Measurements from ENCODE around the gene ADGRG4. TPM values are rescaled to one million over a fixed set of nuclear protein-coding genes. Genes with fewer than 3 reads are reported as not detected.

ADGRG4 gene
- polyA plus RNA-seq, 3 donors, result not detected

DNA sequence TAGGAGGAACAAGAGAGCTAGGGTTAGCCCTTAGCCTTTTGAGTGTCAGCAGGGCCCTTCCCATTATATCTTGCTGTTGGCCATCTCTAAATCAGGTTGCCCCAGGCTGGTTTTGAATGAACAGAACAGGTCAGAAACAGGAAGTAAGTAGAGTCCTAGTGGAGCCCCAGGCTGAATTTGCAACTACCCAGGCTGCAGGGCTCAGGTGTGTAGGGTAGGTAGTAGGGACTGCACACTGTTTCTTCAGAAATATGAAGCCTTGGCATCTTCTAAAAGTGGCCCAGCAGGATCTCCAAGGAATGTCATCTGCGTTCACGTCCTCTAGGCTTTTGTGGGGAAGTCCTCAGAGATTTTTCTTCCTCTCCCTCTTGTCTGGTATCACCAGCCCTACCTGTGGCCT, 90.2 kb downstream of the ADGRG4 start:
- no peak overlapping the region for H3K27ac ChIP-seq (ENCODE audit: low read depth in 1 of 2, low read length in 2 of 2)
- Mint-ChIP-seq H3K27ac (peak overlapping the region in 2 of 7 donors; percentile 6 to 20), H3K27me3 (ENCODE audit: low read depth in 3 of 3) (peaks cover 0 to 4% (median 0%) of the 10 kb centered on the region in 3 donors), H3K4me1 (peaks cover 11% of the 10 kb centered on the region), H3K36me3 (no peaks in the 10 kb centered on the region), H3K9me3 (peaks cover 0 to 4% (median 0%) of the 10 kb centered on the region in 7 donors), H3K4me3 (no peak overlapping the region)
- 100% methylated on average over 2 of the region's 2 CpGs for WGBS (ENCODE audit: insufficient coverage)
- intact Hi-C loops (cut with micrococcal nuclease), result no loop called here
- no peaks in the 10 kb centered on the region for H3K79me2 ChIP-seq (ENCODE audit: insufficient read depth, low read length)
- H4K20me1 ChIP-seq (ENCODE audit: insufficient read depth, low read length), result no peaks in the 10 kb centered on the region
- no peaks in the 10 kb centered on the region for H3K9me3 ChIP-seq (replicated peaks in 1 of 2; ENCODE audit: control insufficient read depth in 1 of 2, insufficient read depth in 1 of 2, low read length in 2 of 2)
- no peak for DNase-seq
- H3K36me3 ChIP-seq (replicated peaks in 1 of 2; ENCODE audit: control insufficient read depth in 1 of 2, insufficient read depth in 2 of 2, low read length in 2 of 2), result no peaks in the 10 kb centered on the region
- TF ChIP-seq, protein P1, sequence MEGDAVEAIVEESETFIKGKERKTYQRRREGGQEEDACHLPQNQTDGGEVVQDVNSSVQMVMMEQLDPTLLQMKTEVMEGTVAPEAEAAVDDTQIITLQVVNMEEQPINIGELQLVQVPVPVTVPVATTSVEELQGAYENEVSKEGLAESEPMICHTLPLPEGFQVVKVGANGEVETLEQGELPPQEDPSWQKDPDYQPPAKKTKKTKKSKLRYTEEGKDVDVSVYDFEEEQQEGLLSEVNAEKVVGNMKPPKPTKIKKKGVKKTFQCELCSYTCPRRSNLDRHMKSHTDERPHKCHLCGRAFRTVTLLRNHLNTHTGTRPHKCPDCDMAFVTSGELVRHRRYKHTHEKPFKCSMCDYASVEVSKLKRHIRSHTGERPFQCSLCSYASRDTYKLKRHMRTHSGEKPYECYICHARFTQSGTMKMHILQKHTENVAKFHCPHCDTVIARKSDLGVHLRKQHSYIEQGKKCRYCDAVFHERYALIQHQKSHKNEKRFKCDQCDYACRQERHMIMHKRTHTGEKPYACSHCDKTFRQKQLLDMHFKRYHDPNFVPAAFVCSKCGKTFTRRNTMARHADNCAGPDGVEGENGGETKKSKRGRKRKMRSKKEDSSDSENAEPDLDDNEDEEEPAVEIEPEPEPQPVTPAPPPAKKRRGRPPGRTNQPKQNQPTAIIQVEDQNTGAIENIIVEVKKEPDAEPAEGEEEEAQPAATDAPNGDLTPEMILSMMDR (IDR thresholded peaks at IDR 0.05), result no peak
- H3K4me1 ChIP-seq (ENCODE audit: control insufficient read depth in 1 of 2, insufficient read depth in 2 of 2, low read length in 2 of 2), result peaks cover 0 to 7% of the 10 kb centered on the region in 2 donors
- H3K4me2 ChIP-seq (replicated peaks; ENCODE audit: extremely low read depth, low read length, poor library complexity, severe bottlenecking), result no peak overlapping the region
- no peaks in the 10 kb centered on the region for H3K27me3 ChIP-seq (ENCODE audit: control insufficient read depth in 2 of 2, insufficient read depth in 2 of 2, low read length in 2 of 2)
- no peak overlapping the region for H3K4me3 ChIP-seq (replicated peaks in 1 of 3; ENCODE audit: low read depth in 2 of 3, low read length in 3 of 3)
- peak overlapping the region; percentile 12 for H2AFZ ChIP-seq (ENCODE audit: insufficient read depth, low read depth, low read length, poor library complexity, severe bottlenecking)
- H3K9ac ChIP-seq (ENCODE audit: insufficient read depth, low read length, poor library complexity, severe bottlenecking), result no peak overlapping the region

DNA sequence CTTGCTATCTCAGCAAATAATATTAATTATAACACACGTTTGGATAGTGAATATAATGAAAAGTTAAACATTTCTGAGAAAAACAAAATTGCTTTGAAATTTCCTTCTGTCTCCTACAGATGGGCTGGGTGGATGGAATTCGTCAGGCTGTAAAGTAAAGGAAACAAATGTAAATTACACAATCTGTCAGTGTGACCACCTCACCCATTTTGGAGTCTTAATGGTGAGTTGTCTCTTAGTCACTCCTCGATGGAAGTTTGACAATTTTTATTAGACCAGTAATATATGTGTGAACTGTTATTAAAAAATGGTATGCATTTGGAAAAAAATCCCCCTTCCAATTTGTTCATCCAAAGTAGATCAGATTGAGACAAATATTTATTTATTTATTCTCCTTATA, 94.5 kb downstream of the ADGRG4 start:
- H3K4me2 ChIP-seq (replicated peaks; ENCODE audit: extremely low read depth, low read length, poor library complexity, severe bottlenecking), result no peak overlapping the region
- no peak overlapping the region for H3K27ac Mint-ChIP-seq

More for the DNA sequence above, 94.5 kb downstream of the ADGRG4 start:
- intact Hi-C loops (cut with micrococcal nuclease), result no loop called here
- no peak overlapping the region for H3K4me3 ChIP-seq (replicated peaks in 1 of 3; ENCODE audit: low read depth in 2 of 3, low read length in 3 of 3)
- H4K20me1 ChIP-seq (ENCODE audit: insufficient read depth, low read length), result no peaks in the 10 kb centered on the region
- DNase-seq, result no peak
- H3K4me3 Mint-ChIP-seq, result no peak overlapping the region
- peaks cover 10% of the 10 kb centered on the region for H3K4me1 Mint-ChIP-seq
- TF ChIP-seq, protein P1 (IDR thresholded peaks at IDR 0.05), result no peak
- no peak overlapping the region for H3K27ac ChIP-seq (ENCODE audit: low read depth in 1 of 2, low read length in 2 of 2)
- H2AFZ ChIP-seq (ENCODE audit: insufficient read depth, low read depth, low read length, poor library complexity, severe bottlenecking), result no peak overlapping the region
- H3K36me3 ChIP-seq (replicated peaks in 1 of 2; ENCODE audit: control insufficient read depth in 1 of 2, insufficient read depth in 2 of 2, low read length in 2 of 2), result no peaks in the 10 kb centered on the region
- H3K9me3 ChIP-seq (replicated peaks in 1 of 2; ENCODE audit: control insufficient read depth in 1 of 2, insufficient read depth in 1 of 2, low read length in 2 of 2), result no peaks in the 10 kb centered on the region
- H3K9me3 Mint-ChIP-seq, result no peaks in the 10 kb centered on the region
- H3K4me1 ChIP-seq (ENCODE audit: control insufficient read depth in 1 of 2, insufficient read depth in 2 of 2, low read length in 2 of 2), result peaks cover 0 to 7% of the 10 kb centered on the region in 2 donors
- no CpG with 5 or more reads among the region's 3 CpGs for WGBS (ENCODE audit: insufficient coverage)
- H3K79me2 ChIP-seq (ENCODE audit: insufficient read depth, low read length), result no peaks in the 10 kb centered on the region
- peaks cover 0 to 3% (median 0%) of the 10 kb centered on the region in 3 donors for H3K27me3 Mint-ChIP-seq (ENCODE audit: low read depth in 3 of 3)
- H3K9ac ChIP-seq (ENCODE audit: insufficient read depth, low read length, poor library complexity, severe bottlenecking), result no peak overlapping the region
- H3K36me3 Mint-ChIP-seq, result no peaks in the 10 kb centered on the region
- no peaks in the 10 kb centered on the region for H3K27me3 ChIP-seq (ENCODE audit: control insufficient read depth in 2 of 2, insufficient read depth in 2 of 2, low read length in 2 of 2)
